Neural cell (in vitro differentiated cells): ENCODE measurements around the gene KCNK18. TPM values are rescaled to one million over a fixed set of nuclear protein-coding genes. Genes with fewer than 3 reads are reported as not detected.

Experiments
- H2AFZ ChIP-seq: fragments of 200-600, 300-800 bp; sonication (generic), shearing (Covaris generic); 2 replicates; pipeline ENCODE4 v1.6.0; 2014; ENCODE audit warnings: low read depth, mild to moderate bottlenecking, antibody characterized with exemption, low read length, moderate library complexity
- H3F3A ChIP-seq: fragments of 200-600 bp; shearing (Covaris generic); 2 replicates; pipeline ENCODE4 v1.6.1; 2016; ENCODE audit warnings: mild to moderate bottlenecking, moderate library complexity, mixed read lengths, antibody characterized with exemption, low read length; ENCODE audit not compliant: insufficient read depth, poor library complexity, severe bottlenecking
- H3K27ac ChIP-seq: fragments of 200-600, 300-800 bp; sonication (generic), shearing (Covaris generic); 2 replicates; pipeline ENCODE4 v1.5.1; 2014; ENCODE audit warnings: mild to moderate bottlenecking, low read length, moderate library complexity
- H3K27me3 ChIP-seq: fragments of 300-800, 200-600 bp; sonication (generic), shearing (Covaris generic); 2 replicates; pipeline ENCODE4 v1.6.0; 2014; ENCODE audit warnings: mild to moderate bottlenecking, low read depth, low read length, moderate library complexity; ENCODE audit not compliant: insufficient read depth
- H3K36me3 ChIP-seq: fragments of 300-800, 200-600 bp; sonication (generic), shearing (Covaris generic); 2 replicates; pipeline ENCODE4 v1.5.1; 2014; ENCODE audit warnings: mild to moderate bottlenecking, antibody characterized with exemption, low read length, moderate library complexity; ENCODE audit not compliant: insufficient read depth
- H3K4me2 ChIP-seq: fragments of 300-800, 200-600 bp; sonication (generic), shearing (Covaris generic); 2 replicates; pipeline ENCODE4 v1.6.0; 2014; ENCODE audit warnings: mild to moderate bottlenecking, low read length
- H3K4me3 ChIP-seq: fragments of 300-800, 200-600 bp; sonication (generic), shearing (Covaris generic); 2 replicates; pipeline ENCODE4 v1.5.1; 2014; ENCODE audit warnings: mild to moderate bottlenecking, low read length, moderate library complexity
- H3K79me2 ChIP-seq: fragments of 200-600 bp; shearing (Covaris generic); replicated peaks from 2 replicates; pipeline ENCODE4 v1.6.0; 2014; ENCODE audit warnings: mild to moderate bottlenecking, low read length, moderate library complexity; ENCODE audit not compliant: insufficient read depth
- H3K9ac ChIP-seq: fragments of 300-800, 200-600 bp; sonication (generic), shearing (Covaris generic); 2 replicates; pipeline ENCODE4 v1.6.1; 2016; ENCODE audit warnings: mild to moderate bottlenecking, low read length, mixed read lengths
- H3K9me2 ChIP-seq: fragments of 200-600 bp; shearing (Covaris generic); 2 replicates; pipeline ENCODE4 v1.6.1; 2016; ENCODE audit warnings: mild to moderate bottlenecking, low read length, mixed read lengths; ENCODE audit not compliant: insufficient read depth
- H3K9me3 ChIP-seq: fragments of 200-600, 300-800 bp; sonication (generic), shearing (Covaris generic); 2 replicates; pipeline ENCODE4 v1.6.1; 2016; ENCODE audit warnings: mild to moderate bottlenecking, mixed run types, low read length, moderate library complexity, mixed read lengths
- H4K20me1 ChIP-seq: fragments of 200-600 bp; shearing (Covaris generic); 2 replicates; pipeline ENCODE4 v1.6.1; 2016; ENCODE audit warnings: mild to moderate bottlenecking, mixed run types; ENCODE audit not compliant: insufficient read depth
- EP300 ChIP-seq: fragments of 450-650 bp; conservative IDR thresholded peaks from 2 replicates; pipeline ENCODE4 v1.6.1; 2014; ENCODE audit warnings: antibody characterized with exemption, mild to moderate bottlenecking, moderate library complexity; ENCODE audit not compliant: poor library complexity, severe bottlenecking
- EZH2 ChIP-seq: fragments of 200-600, 300-800 bp; shearing (Covaris generic), sonication (generic); IDR thresholded peaks from 2 replicates; pipeline ENCODE4 v1.6.1; 2014; ENCODE audit warnings: antibody characterized with exemption, low read length, borderline replicate concordance, mild to moderate bottlenecking; ENCODE audit not compliant: insufficient read depth, poor library complexity, severe bottlenecking
- MXI1 ChIP-seq: fragments of 450-650 bp; conservative IDR thresholded peaks from 2 replicates; pipeline ENCODE4 v1.6.1; 2014; ENCODE audit warnings: antibody characterized with exemption, mild to moderate bottlenecking; ENCODE audit not compliant: poor library complexity, severe bottlenecking
- POLR2AphosphoS5 ChIP-seq: IDR thresholded peaks from 2 replicates; pipeline ENCODE4 v1.6.1; 2012
- RAD21 ChIP-seq: fragments of 450-650 bp; conservative IDR thresholded peaks from 2 replicates; pipeline ENCODE4 v1.6.1; 2014; ENCODE audit warnings: antibody characterized with exemption, mild to moderate bottlenecking, moderate library complexity
- SMC3 ChIP-seq: fragments of 450-650 bp; conservative IDR thresholded peaks from 2 replicates; pipeline ENCODE4 v1.6.1; 2014; ENCODE audit warnings: antibody characterized with exemption, mild to moderate bottlenecking, moderate library complexity; ENCODE audit not compliant: poor library complexity
- TAF1 ChIP-seq: IDR thresholded peaks from 2 replicates; pipeline ENCODE4 v1.6.1; 2012; ENCODE audit warnings: low read depth
- polyA plus RNA-seq: library from polyadenylated mRNA; depleted of rRNA; stranded (reverse); fragments of >200 nt; gene quantifications from 2 replicates; pipeline ENCODE4 v1.2.3, GENCODE V29; 2014
- TF ChIP-seq, protein P1 (sequence below): IDR thresholded peaks from 2 replicates; pipeline ENCODE4 v1.6.1; 2012; ENCODE audit warnings: borderline replicate concordance
- TF ChIP-seq, protein P2 (sequence below): fragments of 450-650 bp; IDR thresholded peaks from 2 replicates; pipeline ENCODE4 v1.5.1; 2014; ENCODE audit warnings: antibody characterized with exemption, mild to moderate bottlenecking, moderate library complexity; ENCODE audit not compliant: poor library complexity, severe bottlenecking

Gene KCNK18
- polyA plus RNA-seq, 1 donor from 2014 or later, result not detected

DNA sequence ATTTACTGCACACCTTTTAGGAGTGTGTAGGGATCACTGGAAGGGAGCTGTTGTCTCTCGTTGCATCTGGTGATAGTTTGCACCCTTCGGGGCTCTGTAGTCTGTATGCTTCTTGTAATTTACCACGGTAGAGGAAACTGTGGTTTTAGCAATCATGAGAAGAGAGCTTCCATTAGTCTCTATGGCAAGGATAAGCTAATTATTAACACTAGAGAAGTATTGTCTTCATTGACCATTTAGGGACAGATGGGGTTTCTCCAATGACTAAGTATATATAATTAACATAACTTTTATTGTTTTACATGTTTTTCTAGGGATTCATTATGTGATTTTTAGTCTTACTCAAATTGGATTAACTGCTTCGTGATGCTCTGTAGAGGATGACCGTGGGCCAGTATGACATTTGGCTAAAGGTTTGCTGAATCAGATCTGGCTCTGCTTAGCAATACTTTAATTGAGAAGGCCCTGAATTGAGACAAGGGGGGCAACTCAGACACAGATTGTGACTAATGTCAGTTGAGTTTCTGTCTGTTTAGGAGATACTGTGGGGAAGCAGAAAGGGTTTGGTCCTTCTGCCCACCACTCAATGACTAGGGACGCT is 52.3 kb downstream of the KCNK18 start:
- H3K27ac ChIP-seq, result no peak overlapping the region
- no peaks in the 10 kb centered on the region for H3K27me3 ChIP-seq
- no peak overlapping the region for H2AFZ ChIP-seq
- no peaks in the 10 kb centered on the region for H3K79me2 ChIP-seq
- H3K9ac ChIP-seq, result no peak overlapping the region
- no peaks in the 10 kb centered on the region for H3K9me3 ChIP-seq
- no peaks in the 10 kb centered on the region for H3F3A ChIP-seq
- no peaks in the 10 kb centered on the region for H4K20me1 ChIP-seq
- TF ChIP-seq, protein P1, sequence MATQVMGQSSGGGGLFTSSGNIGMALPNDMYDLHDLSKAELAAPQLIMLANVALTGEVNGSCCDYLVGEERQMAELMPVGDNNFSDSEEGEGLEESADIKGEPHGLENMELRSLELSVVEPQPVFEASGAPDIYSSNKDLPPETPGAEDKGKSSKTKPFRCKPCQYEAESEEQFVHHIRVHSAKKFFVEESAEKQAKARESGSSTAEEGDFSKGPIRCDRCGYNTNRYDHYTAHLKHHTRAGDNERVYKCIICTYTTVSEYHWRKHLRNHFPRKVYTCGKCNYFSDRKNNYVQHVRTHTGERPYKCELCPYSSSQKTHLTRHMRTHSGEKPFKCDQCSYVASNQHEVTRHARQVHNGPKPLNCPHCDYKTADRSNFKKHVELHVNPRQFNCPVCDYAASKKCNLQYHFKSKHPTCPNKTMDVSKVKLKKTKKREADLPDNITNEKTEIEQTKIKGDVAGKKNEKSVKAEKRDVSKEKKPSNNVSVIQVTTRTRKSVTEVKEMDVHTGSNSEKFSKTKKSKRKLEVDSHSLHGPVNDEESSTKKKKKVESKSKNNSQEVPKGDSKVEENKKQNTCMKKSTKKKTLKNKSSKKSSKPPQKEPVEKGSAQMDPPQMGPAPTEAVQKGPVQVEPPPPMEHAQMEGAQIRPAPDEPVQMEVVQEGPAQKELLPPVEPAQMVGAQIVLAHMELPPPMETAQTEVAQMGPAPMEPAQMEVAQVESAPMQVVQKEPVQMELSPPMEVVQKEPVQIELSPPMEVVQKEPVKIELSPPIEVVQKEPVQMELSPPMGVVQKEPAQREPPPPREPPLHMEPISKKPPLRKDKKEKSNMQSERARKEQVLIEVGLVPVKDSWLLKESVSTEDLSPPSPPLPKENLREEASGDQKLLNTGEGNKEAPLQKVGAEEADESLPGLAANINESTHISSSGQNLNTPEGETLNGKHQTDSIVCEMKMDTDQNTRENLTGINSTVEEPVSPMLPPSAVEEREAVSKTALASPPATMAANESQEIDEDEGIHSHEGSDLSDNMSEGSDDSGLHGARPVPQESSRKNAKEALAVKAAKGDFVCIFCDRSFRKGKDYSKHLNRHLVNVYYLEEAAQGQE, result no peak
- TF ChIP-seq EP300, result no peak
- TF ChIP-seq, protein P2, sequence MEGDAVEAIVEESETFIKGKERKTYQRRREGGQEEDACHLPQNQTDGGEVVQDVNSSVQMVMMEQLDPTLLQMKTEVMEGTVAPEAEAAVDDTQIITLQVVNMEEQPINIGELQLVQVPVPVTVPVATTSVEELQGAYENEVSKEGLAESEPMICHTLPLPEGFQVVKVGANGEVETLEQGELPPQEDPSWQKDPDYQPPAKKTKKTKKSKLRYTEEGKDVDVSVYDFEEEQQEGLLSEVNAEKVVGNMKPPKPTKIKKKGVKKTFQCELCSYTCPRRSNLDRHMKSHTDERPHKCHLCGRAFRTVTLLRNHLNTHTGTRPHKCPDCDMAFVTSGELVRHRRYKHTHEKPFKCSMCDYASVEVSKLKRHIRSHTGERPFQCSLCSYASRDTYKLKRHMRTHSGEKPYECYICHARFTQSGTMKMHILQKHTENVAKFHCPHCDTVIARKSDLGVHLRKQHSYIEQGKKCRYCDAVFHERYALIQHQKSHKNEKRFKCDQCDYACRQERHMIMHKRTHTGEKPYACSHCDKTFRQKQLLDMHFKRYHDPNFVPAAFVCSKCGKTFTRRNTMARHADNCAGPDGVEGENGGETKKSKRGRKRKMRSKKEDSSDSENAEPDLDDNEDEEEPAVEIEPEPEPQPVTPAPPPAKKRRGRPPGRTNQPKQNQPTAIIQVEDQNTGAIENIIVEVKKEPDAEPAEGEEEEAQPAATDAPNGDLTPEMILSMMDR, result no peak
- no peak for TF ChIP-seq RAD21
- TF ChIP-seq SMC3, result no peak
- TF ChIP-seq MXI1, result no peak
- TF ChIP-seq TAF1, result no peak
- TF ChIP-seq EZH2, result no peak
- no peak for TF ChIP-seq POLR2AphosphoS5
- H3K36me3 ChIP-seq, result no peaks in the 10 kb centered on the region
- H3K4me2 ChIP-seq, result no peak overlapping the region
- no peaks in the 10 kb centered on the region for H3K9me2 ChIP-seq
- no peak overlapping the region for H3K4me3 ChIP-seq

DNA sequence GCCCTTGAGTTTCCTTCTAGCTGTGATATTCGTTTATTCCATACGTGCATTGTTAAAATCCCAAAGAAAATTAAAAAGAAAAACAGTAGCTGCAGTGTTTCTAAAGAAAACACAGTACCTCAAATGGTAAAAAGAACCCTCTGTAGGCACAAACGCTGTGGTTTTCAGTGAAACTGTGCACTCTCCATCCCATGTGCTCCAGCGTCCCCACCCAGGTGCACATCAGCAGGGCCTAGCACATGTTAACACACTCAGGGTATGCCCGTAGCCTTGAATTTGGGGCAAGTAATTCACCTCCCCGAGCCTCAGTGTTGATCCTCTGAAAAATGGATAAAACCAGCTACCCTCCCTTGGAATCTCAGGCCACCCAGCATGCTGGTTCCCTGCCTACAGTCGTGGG is 53.1 kb downstream of the KCNK18 start:
- Histone ChIP-seq H4K20me1 (no peaks in the 10 kb centered on the region), H3K27me3 (no peaks in the 10 kb centered on the region), H2AFZ (no peak overlapping the region), H3K9me3 (no peaks in the 10 kb centered on the region), H3K79me2 (no peaks in the 10 kb centered on the region), H3K9ac (no peak overlapping the region), H3K4me3 (no peak overlapping the region), H3K36me3 (no peaks in the 10 kb centered on the region), H3F3A (no peaks in the 10 kb centered on the region), H3K4me2 (no peak overlapping the region), H3K27ac (no peak overlapping the region), H3K9me2 (no peaks in the 10 kb centered on the region)
- no peak for TF ChIP-seq TAF1
- TF ChIP-seq, protein P2, result no peak
- TF ChIP-seq SMC3, result no peak
- no peak for TF ChIP-seq POLR2AphosphoS5
- no peak for TF ChIP-seq MXI1
- TF ChIP-seq EP300, result no peak
- TF ChIP-seq RAD21, result no peak
- TF ChIP-seq, protein P1, result no peak
- no peak for TF ChIP-seq EZH2
